HG02798 (cell line): ENCODE data around the gene SLC6A18.
"Not testable (repeated sequence)": the region's sequence is repeated elsewhere in the genome, so short reads cannot be mapped to it uniquely, and the experiment has no call there.

ENCODE experiments used
- ATAC-seq: cut with Tn5 transposase; IDR thresholded peaks from one replicate; pipeline ENCODE4 v1.9.1; 2021; ENCODE audit warnings: mild to moderate bottlenecking; ENCODE audit not compliant: unreplicated experiment, poor library complexity

The SLC6A18 gene

DNA sequence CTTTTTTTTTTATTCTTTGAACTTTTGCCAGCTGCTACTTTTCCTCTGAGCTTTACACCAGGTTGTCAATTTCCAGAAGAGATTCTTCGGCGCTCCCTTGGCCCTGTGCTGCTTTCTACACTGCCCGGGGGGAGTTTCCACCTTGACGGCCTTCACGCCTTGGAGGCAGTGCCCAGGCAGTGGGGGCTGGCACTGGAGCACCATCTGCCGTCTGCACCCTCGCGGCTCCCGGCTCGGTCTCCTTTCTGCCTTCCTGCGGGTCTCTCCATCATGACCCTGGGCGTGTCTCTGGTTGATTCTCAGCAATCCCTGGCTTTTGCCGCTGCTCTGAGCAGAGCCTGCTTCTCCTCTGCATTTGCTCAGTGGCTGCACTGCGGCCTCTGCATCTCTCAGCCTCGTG lies 2.9 kb downstream of the SLC6A18 start:
- ATAC-seq: no peak

DNA sequence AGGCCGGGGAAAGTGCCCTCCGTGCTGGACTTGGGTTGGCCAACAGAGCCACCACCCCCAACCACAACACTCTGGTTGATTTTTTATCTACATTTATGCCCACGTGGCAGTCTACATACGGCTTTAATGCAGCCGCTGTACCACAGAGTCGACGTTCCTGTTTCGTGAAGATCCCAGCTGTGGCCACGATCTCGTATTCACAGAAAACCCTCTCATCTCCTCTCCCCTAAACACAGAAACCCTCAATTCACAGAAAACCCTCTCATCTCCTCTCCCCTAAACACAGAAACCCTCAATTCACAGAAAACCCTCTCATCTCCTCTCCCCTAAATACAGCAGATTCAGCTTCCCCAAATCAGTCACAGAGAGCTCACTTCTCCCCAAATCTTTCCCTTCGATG lies 3.8 kb downstream of the SLC6A18 start:
- not testable (repeated sequence) for ATAC-seq

DNA sequence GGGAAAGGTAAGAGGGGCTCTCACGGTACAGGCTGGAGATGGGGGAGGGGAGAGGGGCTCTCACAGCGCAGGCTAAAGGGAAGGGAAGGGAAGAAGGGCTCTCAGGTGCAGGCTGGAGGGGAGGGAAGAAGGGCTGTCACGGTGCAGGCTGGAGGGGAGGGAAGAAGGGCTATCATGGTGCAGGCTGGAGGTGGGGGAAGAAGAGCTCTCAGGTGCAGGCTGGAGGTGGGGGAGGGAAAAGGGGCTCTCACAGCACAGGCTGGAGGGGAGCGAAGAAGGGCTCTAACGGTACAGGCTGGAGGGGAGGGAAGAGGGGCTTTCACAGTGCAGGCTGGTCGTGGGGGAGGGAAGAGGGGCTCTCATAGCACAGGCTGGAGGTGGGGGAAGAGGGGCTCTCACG lies 4.6 kb downstream of the SLC6A18 start:
- no peak for ATAC-seq

DNA sequence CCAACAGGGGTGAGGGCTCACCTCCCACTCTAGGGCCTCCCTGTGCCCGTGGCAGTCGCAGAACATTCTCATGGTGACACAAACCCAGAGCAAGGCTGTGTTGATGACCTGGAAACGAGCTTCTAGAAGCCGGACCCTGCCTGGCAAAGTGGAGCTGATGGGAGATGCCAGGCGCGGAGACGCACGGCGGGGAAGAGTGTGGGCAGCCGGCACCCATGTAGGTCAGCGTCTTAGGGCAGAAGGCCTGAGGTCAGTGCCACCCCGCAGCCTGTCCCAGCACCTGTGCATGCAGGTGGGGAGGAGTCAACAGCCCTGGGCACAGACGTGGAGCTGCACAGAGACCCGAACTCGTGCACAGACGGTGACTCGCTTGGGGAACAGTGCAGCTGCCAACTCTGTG lies 5.4 kb downstream of the SLC6A18 start:
- ATAC-seq: no peak

DNA sequence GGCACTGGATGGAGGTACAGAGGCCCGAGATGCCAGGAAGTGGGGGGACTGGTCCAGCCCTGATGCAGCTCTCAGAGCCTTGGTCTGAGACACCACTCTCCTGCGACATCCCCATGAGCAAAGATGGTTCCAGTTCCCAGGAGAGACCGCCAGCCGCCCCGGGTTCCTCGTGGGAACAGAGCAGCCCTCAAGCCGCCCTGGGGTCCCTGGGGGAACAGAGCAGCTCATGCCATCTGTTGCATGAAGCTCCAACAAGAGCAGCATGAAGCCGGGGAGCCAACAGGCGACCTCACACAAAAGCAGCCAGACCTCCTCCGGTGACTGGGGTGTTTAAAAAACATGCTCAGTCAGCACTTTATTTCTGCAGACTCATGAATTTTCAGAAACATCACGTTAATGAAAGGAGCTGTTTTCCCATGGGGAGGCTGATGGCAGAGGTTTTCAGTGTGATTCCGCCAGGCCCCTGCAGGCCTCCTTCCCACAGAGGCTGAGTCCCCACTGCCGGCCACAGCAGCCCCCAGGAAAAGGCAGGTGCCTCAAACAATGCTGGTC lies 6.2 kb downstream of the SLC6A18 start:
- no peak for ATAC-seq

DNA sequence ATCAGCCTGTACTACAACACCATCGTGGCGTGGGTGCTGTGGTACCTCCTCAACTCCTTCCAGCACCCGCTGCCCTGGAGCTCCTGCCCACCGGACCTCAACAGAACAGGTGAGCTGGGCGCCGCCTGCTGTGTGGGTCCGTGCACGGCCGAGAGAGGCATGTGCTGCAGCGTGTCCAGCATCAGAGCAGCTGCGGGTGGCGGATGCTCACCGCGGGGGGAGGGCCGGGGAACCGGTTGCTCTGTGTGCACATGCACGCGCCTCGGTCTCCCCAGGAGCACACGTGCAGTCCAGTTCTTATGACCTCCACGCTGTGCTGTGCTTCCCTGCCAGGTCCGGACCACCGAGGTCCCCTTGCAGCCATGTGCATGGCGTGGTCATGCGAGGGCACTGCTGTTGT lies 7.6 kb downstream of the SLC6A18 start:
- ATAC-seq: no peak

DNA sequence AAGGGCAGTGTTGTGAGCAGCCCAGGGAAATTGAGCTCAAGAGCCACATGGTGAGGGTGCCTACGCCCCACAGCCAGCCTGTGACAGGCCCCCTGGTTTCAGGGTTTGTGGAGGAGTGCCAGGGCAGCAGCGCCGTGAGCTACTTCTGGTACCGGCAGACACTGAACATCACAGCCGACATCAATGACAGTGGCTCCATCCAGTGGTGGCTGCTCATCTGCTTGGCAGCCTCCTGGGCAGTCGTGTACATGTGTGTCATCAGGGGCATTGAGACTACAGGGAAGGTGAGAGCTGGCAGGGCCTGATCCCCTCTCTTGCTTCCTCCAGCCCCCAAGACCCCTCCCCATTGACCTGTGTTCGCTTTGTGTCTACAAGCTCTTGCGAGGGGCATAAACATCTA lies 10.2 kb downstream of the SLC6A18 start:
- no peak for ATAC-seq

DNA sequence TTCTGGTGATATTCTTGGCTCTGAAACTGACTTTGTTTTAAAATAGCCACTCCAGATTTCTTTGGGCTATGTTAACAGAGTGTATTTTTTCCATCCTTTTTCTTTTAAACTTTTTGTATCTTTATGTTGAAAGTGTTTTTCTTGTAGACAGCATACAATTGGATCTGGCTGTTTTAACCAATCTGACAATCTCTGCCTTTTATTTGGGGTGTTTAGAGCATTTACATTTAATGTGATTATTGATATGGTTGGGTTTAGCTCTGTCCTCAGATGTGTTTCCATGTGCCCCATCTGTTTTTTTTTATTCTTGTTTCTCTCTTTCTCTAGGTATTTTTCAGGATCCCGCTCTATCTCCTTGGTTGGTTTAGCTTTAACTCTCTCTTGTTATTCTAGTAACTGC lies 10.7 kb downstream of the SLC6A18 start:
- ATAC-seq: no peak

DNA sequence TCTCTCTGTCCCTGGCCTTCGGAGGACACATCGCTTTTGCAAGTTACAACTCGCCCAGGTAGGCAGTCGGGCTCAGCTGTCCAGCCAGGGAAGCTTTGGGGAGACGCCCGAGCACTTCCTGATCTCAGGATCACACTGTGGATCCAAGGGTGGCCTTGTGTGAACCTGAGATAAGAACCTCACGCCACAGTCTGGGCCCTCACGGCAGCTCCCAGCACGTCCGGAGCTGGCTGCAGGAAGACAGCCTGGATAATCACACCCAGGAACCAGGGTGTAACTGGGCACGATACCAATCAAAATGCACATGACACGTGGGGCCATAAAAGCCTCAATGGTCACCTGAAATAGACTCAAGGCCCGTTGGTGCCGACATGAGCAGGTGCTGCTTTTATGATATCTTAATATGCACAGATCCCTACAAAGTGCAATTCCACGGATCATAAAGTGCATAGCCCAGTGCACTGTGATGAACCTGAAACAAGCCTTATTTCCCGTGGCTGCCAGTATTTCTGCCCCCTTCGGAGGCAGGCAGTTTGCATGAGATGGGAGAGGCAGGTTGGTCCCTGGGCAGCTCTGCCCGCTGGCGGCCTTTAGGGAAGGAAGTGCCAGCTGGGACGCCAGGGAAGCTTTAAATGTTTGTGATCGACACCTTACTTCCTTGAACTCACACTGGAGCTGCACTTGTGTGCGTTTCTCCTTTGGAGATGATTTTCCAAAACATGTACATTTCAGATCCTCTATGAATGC lies 14.5 kb downstream of the SLC6A18 start:
- ATAC-seq: no peak

DNA sequence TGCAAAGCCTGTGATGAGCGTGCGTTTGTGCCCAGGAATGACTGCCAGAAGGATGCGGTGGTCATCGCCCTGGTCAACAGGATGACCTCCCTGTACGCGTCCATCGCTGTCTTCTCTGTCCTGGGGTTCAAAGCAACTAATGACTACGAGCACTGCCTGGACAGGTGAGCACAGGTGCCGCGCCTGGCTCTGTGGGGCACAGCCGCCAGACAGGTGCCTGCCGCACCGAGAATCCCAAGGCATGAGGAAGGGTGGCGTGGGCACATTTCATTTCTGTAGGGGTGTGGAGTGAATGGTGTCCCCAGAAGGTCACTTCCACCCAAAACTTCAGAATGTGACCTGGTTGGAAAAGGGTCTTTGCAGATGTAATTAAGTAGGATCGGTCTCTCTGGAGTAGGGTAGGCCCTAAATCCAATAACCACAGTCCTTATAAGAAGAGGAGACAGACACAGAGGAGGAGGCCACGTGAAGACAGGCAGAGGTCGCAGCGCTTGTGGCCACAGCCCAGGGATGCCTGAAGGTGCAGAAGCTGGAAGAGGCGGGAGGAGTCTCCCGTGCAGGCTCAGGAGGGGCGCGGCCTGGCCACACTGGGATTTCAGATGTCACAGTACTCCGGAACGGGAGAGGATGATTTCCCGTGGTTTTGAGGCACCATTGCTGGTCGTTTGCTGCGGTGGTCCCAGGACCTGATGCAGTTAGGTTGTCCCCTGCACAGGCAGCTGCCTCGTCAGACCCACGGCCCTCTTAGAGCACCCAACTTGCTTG lies 15.5 kb downstream of the SLC6A18 start:
- no peak for ATAC-seq

DNA sequence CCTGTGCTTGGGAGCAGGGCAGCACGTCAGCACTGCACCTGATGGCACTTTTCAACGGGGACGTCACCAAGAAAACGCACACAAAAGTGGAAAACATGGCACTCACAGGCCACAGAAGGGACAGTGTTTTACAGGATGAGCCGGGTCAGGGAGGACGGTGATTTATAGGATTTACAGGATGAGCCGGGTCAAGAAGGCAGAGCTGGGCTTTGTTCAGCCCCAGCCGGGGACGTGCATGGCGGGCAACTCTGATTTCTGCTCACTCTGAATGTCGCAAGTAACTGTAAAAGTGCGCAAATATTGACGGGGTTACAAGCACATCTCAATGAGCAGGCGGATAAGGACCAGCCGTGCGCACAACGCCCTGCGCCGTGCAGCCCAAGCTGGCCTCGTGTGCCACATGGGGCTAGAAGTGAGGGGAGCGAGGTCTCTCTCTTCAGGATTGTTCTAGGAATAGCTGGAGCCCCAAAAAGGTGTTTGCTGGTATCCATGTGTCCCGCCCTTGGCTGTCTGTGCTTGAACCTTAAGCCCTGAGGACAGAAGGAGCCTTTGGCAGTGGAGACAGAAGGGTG lies 16.4 kb downstream of the SLC6A18 start:
- no peak for ATAC-seq

DNA sequence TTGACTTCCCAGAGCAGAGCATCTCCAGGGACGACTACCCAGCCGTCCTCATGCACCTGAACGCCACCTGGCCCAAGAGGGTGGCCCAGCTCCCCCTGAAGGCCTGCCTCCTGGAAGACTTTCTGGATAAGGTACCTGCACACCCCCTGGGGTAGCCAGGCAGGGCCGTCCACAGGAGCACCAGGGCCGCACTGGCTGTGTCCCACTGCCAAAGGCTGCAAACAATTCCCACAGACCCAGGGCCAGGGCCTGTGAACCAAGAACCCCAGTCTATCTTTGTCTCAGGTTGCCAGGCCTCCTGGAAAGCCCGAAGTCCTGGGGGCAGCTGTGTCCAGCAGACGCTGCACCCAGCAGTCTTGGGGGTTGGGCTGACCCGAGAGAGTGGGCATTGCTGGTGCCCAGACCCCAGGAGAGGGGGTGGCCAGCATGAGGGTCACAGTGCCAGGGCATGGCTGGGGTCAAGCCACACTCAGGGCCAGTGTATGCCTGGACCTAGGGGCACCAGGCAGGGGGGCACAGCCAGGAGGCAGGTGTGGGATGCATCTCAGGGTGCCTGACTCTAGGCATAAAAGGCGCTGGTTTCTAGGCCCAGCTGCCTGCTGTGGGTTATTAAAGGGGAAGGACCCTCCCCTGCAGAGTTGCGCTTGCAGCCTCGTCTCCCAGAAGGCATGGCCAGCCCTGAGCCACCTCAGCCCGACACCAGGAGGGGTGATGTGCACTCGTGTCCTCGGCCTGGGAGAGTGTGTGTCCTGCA lies 17.7 kb downstream of the SLC6A18 start:
- no peak for ATAC-seq

DNA sequence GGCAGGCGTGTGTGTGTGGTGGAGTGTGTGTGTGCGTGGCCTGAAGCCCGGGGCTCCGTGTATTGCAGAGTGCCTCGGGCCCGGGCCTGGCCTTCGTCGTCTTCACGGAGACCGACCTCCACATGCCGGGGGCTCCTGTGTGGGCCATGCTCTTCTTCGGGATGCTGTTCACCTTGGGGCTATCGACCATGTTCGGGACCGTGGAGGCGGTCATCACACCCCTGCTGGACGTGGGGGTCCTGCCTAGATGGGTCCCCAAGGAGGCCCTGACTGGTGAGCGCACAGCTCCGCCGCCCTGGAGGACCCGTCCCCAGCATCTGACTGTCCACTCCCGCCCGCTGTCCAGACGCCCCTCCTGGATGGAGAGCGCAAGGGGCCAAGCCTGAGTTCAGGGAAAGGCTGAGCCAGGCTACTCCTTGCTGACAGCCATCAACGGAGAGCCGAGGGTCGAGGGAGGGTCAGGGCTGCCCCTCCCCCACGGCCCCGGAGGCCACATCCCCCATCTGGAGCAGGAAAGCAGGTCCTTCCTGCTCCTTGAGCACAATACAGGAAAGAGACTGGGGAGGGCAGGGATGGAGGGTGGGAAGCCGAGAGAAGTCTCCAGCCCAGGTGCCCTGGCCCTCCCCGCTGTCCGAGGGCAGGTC lies 18.4 kb downstream of the SLC6A18 start:
- no peak for ATAC-seq

DNA sequence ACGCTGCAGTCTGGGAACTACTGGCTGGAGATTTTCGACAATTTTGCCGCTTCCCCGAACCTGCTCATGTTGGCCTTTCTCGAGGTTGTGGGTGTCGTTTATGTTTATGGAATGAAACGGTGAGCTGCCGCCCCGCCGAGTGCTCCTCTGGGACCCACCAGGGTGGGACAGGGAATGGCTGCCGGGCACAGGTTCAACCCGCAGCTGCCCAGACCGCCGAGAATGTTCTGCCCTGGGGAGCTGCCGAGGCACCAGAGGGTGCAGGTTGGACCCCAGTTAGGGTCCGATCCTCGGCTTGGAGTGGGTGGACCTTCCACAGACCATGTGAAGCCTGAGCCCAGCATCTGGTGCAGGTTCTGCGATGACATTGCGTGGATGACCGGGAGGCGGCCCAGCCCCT lies 19.1 kb downstream of the SLC6A18 start:
- no peak for ATAC-seq

DNA sequence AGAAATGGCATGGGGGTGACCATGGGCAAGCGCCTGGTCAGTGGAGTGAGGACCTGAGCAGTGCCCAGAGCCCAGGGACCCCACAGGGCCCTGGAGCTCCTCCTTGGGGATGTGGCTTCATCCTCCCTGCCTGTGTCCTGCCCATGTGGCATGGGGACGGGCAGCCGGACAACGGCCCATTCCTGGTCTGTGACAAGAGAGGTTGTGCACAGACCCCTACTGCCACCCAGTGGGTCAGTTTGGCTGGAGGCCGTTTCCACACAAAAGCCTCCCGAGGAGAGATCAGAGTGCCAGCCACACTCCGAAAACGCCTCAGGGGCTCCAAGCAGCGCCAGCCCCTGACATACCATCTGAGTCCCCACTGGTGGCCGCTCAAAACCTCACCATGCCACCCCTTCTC lies 19.8 kb downstream of the SLC6A18 start:
- ATAC-seq: no peak

DNA sequence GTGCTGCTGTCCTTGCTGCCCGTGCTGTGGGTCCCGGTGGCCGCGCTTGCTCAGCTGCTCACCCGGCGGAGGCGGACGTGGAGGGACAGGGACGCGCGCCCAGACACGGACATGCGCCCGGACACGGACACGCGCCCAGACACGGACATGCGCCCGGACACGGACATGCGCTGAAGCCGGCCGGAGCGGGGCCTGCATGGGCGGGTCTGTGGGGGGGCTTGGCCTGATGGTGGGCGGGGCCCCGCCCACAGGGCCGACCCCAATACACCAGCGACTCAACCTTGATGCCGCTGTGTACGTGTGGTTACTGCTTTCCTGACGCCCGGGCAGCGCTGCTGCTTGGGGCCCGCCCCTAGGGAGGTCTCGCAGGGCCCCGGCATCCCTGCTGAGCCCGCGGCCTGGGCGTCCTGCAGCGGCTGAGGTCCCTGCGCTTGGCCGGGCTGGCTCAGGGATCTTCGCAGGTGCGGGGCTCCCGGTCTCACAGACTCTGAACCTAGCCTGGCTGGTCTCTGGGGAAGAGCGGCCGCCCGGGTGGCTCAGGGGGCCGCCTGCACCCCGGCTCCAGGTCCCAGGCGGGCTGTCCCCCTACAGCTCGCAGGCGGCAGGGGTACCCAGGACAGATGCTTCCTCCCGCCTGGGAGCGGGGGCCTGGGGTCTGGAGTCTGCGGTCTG lies 20.9 kb downstream of the SLC6A18 start:
- ATAC-seq: no peak

DNA sequence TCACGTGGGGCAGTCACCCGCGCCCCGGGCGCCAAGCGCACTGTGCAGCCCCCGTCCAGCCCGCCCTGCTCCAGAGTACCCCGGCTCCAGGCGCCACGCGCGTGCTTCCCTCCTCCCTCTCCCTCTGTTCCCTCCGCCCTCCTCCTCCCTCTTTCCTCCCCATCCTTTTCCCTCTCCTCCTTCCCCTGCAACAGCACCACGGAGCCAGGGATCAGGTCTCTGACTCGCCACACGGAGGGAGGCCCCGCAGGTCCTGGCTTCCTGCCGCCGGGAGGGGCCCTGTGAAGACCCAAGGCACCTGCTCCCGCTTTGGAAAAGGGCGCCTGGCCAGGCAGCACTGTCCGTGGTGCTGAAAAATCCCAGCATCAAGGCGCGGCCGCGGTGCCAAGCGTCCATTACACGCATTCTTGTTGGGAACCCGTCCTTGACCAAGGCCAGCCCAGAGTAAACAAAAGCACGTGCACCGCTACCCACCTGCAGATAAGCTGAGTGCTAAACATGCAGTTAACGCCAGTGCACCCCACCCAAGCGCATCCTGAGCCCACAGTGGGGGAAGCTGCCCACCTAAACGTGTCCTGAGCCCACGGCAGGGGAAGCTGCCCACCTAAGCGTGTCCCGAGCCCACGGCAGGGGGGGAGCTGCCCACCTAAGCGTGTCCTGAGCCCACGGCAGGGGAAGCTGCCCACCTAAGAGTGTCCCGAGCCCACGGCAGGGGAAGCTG lies 21.7 kb downstream of the SLC6A18 start:
- no peak for ATAC-seq

DNA sequence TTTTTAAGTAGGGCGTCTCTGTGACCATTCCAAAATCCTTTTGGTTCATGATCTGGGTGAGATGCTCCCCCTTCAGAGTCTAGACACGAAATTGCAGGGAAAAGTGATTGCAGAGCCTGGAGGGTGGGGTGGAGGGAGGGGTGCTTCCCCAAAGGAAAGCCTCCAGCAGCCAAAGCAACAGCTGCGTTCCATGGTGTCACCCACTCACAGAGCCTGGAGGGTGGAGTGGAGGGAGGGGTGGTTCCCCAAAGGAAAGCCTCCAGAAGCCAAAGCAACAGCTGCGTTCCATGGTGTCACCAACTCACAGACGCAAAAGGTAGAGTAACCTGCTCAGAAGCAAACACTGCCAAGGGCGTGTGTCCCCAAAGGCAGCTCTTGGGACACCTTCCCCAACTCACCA lies 22.6 kb downstream of the SLC6A18 start:
- no peak for ATAC-seq
